CD4-positive, alpha-beta T cell treated with Interleukin-4 for 4 hours (primary cell): ENCODE measurements around the gene CSNK1G2.

ENCODE experiments used
- DNase-seq: peaks from one replicate; pipeline ENCODE4 v3.0.0-alpha.2; 2020

The CSNK1G2 gene

GRCh38 chr19:2022289-2022688 is 81.3 kb downstream of the CSNK1G2 start:
- DNase-seq = no peak

GRCh38 chr19:2026770-2027169 is 85.8 kb downstream of the CSNK1G2 start:
- DNase-seq = no peak

GRCh38 chr19:2027361-2027760 is 86.4 kb downstream of the CSNK1G2 start:
- no peak for DNase-seq
